GM21515 (cell line): ENCODE measurements around the gene STK24.
"Not testable (repeated sequence)": the region's sequence is repeated elsewhere in the genome, so short reads cannot be mapped to it uniquely, and the experiment has no call there.

ENCODE experiments used
- ATAC-seq: cut with Tn5 transposase; IDR thresholded peaks from one replicate; pipeline ENCODE4 v1.9.1; 2021; ENCODE audit not compliant: unreplicated experiment

Gene STK24

DNA sequence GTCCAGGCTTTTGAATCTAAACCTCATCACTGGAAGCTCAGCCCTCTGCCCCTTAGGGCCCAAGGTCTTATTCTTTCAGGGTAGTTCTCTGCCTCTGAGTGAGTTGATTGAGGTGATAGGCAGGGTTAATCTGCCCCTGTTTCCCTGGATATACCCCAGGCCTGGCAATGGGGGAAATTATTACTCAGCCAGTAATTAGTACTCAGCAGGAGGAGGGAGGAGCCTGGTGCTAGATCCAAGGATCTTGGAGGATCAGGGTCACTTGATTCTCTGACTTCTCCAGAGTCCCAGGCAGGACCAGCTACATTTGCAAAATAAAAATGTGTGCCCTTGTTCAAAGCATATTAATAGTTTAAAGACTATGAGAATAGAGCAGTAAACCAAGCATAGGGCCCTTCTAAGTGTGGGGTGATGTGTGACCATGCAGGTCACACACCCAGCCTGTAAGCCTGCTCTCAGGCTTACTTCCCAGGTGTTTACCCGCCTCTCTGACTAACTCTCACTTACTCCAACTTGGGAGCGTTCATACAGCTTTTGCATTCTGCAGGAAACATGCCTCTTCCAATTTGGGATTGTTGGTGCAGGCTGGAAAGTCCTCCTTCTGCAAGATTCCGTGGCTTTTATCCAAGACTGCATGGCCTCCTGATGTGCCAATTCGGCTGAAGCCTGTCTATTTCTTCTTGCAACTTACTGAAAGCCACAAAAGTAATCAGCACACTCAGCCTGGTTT, 7.9 kb upstream of the STK24 start:
- ATAC-seq = no peak

DNA sequence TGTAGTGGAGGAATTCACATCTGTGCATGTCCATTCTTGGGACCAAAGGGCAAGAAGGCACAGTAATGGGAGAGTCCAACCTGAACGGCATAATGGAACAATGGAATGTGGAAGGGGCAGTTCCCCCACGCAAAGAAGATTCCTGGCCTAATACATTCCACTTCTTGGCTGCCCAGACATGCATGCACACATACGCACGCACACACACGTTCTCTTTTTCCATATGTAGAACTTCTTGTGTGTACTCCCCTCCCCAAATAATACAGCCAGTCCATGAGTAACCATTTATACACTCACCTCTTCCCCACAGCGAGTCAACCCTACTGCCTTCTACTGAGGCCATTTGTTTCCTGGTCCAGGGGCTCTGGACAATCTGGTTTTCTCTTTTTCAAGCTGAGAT, 6.0 kb upstream of the STK24 start:
- no peak for ATAC-seq

DNA sequence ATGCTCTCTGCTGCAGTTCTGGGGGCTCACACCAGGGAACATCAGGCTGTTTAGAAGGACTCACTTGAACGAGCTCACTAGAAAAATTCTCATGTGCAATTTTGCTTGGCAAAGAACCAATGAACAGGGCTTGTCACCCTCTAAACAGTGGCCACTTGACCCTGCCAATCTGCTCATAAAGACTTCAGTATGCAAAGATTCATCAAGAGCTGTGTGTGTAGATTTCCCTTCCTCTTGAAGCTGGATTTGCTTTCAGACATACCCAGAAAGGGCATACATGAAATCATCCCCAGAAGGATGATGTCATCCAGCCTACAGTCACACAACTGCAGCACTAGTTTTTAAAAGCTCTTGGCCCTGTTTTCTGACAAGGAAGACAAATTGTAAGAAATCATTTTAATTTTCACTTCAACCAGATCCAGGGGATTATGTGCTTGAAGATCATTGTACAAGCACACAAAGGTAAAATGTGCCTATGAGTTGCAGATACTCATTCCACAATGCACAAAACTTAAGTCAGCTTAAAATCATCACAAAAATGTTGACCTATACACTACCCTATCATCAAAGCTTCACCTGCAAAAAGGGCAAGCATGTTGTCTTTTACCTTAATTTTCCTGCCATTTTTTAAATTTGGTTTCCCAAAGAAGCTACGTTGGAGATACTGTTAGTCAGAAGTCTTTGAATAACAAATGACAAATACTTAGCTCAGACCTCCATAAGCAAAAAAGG, 5.2 kb upstream of the STK24 start:
- ATAC-seq = no peak

DNA sequence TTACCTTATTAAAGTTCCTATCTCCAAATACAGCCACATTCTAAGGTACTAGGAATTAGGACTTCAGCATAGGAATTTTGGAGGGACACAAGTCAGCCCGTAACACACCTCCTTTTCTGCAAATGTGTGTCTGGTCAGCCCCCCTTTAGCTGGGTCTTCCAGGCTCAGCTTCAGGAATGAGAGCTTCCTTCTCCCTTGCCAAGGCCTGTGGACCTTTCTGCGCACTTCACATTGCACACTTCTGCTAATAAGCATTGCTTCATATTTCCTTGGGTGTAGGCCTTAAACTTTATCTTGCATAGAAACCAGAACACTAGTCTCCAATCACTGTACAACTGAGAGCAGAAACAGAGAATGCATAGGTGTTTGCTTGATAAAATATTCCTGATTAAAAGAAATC, 4.5 kb upstream of the STK24 start:
- no peak for ATAC-seq

DNA sequence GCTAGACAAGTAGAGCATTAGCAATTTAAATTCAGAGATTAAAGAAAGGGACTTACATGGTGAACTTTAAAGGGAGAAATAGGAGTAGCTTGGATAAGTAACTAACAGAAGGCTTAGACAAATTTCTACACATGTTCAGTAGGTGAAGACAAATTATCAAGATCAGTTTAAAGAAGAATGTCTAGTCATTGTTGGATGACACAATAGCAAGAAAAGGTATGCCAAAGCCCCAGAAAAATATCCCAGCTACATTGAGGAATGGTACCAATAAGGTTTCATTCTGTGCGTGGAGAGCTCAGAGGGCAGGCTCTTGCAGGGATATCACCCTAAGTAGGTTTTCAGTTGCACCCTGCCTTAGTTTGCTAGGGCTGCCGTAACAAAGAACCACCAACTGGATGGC, 3.5 kb upstream of the STK24 start:
- no peak for ATAC-seq

DNA sequence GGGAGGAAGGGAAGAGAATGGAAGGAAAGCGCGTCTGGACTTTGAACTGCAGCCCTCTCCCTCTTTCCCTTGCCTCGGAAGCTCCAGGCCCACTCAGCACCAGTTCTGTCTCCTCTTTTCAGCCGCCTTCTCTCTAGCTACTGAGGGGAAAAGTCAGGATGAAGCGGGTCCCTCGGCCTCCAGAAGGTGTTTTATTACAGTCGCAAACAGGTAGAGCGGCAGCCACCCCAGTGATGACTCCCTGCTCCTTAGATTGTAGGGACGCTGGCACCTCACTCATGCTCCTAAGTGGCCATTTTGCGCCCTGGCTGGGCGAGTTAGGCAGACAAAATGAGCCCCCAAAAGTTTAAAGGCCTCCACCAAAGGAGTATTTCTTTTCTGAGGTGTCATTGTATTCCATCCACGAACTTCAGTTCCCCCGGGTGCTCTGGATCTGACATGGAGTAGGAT, 954 bp upstream of the STK24 start:
- no peak for ATAC-seq

DNA sequence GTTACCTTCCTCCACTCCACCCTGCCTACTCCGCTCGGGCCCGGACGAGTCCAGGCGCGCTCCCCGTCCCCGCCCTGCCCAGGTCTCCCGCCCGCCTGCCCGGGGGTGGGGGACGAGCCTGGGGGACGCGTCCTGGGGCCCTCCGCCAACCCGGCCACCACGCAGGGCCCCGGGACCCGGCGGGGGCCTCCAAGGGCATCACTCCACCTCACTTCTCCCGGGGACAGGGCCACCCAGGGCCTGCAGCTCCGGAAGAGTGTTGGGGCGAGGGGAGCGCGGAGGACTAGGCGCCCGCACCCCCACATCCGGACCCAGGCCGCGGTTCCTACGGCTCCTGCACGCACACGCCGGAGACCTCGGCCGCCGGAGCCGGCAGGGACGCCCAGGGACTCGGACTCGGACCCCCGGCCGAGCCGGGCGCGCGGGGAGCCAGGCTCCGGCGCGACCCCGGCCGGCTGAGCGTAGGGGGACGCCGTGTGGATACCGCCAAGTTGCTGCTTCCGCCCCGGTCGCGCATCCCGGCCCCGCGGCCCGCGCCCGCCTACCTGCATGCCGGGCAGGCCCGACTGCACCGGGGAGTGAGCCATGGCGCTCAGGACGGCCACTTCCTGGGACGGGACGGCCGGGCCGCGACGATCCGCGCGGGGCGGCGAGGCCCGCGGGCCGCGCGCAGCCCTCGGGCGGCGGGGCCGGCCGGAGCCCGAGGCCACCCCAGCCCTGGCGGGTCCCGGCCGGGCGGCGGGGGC, 534 bp downstream of the STK24 start:
- ATAC-seq = peak; percentile 31

DNA sequence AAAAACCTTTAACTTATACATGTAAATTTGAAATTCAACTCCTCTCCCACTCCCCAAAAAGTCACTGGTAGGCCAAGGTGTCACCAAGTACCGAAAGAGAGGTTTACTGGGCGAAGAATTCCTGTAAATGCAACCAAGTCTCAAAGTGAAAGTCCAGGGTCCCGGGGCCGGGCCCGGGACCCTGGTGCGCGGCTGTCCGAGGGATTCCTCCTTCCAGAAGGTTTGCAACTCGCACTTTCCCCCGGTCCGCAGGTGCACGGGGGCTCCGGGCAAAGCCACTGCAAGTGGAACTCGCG, 1.1 kb downstream of the STK24 start:
- ATAC-seq = no peak

DNA sequence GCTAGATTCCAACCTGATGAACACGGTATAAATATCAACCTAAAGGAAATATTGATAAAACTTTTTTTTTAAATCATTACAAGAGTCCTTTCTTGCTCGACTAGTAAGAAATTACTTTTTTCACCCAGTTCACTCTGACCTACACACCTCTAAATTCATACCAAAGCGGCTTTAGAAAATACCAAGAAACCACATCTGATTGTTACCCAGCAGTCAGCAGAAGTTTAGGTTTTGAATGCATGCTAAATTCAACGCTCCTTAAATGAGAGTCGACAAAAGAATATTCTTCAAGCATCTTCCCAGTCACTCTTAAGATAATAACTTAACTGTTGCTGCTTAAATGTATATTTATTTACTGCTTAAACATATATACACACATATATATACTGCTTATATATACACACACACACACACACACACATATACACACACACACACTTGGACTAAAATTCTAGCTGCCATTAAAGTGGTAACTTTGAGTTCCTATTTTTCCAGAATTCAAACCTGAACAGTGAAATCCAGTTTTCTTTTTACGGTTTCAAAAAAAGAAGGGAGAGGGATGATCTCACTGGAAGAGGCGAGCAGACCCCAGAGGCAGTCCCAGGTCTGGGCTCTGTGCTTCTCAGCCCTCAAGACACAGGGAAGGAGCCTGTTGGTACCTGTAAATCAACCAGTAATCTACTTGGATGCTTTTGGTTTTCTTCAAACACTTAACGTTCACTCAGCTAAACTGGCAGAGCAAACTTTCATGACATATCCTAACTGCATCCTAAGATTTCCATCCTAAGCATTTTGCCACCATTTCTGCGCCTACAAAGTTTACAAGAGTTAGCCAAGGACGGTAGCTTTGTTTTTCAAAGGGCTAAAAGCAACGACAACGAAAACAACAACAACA, 1.7 kb downstream of the STK24 start:
- ATAC-seq = no peak

DNA sequence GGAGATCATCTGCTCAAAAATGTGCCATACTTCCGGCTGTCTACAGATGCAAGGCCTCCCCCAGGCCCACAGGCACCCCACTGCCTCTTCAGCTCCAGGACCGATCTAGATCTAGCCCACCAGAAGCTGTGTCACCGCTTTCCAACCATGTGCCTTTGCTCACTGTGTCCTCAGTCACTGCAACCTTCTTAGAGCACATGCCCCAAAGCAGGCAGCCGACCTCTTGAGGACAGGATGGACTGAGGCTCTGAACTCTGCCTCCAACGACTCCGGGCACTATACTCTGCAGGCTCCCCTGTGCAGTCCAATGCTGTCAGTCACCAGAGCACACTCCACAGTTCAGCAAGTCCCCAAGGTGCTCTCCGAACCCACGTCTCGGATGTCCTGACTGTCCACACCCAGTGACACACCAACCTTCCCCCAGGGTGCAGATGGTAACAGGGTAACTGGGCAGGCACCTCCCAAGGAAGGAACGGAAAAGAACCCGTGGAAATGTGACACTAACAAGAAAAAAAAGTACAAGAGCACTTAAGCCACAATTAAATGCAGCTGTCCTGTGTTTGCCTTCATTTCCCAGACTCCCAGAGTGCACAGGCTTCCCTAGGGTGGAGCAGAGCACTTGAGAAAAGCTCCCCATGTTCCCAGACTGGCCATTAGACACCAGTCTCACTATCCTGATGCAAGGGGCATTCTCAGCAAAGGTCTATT, 4.8 kb downstream of the STK24 start:
- no peak for ATAC-seq

DNA sequence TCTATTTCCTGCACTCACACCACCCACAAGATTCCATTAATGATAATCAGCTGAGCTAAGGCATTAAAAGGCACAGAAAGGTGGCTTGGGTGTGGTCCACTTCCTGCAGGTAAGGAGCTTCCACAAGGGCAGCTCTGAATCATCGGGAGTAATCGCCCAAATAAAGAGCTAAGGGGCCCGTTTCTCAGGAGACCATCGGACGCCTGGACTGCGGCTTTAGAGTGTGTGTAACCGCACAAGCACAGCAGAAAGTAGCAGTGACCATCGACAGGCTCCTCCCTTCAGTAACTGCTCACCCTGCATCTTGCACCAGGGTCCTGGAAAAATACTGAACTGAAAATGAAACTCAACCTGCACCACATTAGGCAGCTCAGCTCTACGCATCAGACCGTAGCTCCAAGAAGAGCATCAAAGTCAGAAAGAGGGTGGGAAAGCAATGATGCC, 6.0 kb downstream of the STK24 start:
- peak; percentile 80 for ATAC-seq

DNA sequence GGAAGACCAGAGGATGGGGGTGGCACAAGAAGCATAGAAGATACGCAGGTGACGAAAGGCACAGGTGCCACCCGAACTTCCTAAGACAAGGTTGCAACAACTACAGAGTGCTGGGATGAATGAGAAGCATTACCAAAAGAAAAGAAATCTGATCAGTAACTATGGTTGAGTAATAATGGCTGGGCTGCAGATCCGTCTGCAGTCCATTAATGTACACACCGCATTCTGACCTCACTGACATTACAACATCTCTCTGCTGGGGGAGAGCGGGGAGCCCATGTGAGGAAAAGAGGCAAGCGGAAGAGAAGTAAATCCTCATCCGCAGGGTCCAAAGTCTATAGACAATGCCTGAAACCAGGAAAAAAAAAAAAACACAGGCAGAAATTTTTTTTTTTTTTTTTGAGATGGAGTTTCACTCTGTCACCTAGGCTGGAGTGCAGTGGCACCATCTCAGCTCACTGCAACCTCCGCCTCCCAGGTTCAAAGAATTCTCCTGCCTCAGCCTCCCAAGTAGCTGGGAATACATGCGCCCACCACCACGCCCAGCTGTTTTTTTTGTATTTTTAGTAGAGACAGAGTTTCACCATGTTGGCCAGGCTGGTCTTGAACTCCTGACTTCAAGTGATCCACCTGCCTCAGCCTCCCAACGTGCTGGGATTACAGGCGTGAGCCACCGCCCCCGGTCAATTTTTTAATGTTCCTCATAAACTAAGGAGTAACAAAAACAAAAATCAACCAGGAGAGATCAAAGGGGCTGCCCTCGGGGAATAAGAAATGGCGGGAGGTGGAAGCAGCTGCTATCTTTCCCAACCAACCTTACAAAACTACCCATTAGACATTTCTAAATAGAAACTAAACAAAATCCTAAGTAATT, 7.2 kb downstream of the STK24 start:
- ATAC-seq = not testable (repeated sequence)

DNA sequence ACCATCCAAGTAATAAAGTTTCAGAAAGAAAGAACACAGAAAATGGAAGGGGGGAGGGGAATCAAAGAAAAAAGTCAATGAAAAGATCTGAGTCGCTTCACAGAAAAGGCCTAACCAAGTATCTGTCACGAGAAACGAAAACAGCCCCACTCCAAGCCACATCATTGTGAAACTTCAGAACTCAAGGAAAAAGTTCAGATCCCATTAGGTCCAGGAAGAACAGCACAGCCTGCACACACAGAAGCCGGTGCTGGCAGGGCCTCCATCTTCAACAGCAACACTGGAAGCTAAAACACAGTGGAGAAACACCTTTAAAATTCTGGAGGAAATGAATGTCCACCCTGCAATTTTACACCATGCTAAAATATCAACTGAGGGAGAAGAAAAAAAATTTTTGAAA, 8.0 kb downstream of the STK24 start:
- ATAC-seq = no peak

DNA sequence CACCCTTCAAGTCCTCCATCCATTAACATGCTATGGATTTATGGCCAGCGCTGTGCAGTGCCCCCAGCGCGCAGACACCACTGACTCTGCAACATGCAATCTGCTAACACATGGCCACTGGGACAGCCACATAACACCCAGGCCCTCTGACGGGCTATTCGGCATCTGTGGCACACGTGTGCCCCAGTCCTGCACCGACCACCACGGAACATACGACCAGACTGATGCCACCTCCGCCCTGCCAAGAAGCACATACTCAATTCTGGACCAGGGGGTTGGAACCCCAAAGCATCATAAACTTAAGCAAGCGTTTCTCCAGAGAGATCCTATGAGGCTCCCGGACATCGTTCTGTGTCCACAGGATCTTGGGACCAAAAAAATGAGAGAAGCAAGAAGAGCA, 9.8 kb downstream of the STK24 start:
- ATAC-seq = no peak

DNA sequence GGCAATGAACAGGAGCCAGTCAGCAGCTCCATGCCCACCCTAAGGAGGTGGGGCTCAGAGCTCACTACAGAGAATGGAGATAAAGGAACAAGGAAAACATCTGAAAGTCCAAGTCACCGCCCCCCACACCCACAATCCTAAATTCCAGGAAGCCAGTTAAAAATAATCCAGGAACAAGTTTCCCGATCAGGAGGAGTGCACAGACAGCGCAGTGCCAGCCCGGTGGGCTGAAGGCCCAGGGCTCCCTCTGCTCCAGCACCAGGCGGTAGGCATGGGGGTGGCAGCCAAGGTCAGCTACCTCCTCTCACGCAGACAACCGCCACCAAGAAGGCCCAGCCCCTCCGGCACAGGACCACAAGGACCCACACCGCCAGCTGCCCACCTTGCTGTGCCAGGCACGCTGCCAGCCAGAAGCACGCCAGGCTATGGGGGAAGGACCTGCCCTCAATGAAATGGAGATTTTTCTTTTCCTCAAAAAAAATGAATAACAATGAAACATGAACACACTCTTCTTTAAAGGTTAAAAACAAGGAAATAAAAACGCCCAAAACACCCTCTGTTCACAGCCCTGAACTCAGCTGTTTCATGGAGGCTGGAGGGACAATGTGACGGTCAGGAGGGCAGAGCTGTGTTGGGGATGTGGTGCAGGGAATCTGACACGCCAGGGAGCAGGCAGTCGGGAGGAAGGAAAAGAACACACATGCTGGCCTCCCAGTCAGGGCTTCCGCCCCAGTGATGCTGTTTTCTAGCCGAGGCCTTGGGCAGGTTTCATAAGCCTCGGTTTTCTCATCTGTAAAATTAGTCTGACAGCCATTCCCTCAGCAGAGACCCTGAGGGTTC, 11.0 kb downstream of the STK24 start:
- no peak for ATAC-seq

DNA sequence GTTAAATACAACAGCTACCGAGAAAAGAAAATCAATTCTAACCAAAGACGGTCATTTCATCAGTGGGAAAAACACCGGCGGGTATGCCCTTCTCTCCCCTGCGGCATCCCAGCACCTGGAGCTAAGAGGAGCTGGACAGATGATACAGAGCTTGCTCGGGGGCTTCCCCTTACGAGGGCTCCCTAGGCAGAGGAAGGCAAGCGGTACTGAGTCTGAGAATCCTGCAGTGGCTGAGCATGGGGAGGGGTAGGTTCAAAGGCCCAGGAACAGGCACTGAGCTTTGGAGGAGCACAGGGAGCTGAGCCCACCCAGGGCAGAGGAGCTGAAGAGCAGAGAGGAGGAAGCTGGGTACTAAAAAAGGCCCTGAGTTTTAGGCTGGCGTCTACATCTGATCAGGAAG, 12.7 kb downstream of the STK24 start:
- no peak for ATAC-seq

DNA sequence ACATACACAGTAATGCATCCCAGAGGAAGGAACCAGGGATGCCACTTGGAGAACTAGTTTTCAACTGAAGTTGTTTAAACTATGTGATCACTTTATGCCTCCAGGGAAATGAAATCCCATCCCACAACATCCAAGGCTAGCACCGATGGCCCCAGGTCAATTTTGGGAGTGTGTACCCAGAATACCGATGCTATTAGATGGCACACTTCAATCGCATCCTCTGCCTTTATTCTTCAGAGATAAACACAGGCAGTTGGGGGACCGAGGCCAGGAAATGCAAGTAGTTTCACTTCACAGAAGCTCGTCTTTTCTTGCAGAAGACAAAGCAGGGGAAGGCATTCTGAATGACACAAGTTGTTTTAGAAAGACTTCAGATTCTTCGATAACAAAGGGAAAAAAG, 13.8 kb downstream of the STK24 start:
- ATAC-seq = no peak

DNA sequence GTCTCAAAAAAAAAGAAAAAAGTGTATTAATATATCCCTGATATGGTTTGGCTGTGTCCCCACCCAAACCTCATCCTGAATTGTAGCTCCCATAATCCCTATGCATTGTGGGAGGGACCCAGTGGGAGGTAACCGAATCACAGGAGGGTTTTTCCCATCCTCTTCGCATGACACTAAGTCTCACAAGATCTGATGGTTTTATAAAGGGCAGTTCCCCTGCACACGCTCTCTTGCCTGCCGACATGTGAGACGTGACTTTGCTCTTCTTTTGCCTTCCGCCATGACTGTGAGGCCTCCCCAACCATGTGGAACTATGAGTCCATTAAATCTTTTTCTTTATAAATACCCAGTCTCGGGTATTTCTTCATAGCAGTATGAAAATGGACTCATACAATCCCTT, 17.7 kb downstream of the STK24 start:
- no peak for ATAC-seq
